Epithelial cell of esophagus (primary cell): ENCODE measurements around the gene JARID2.

Experiments
- DNase-seq: peaks from one replicate; pipeline ENCODE4 v3.0.0; 2010; ENCODE audit warnings: low read depth
- H3K4me3 ChIP-seq: 2 replicates; pipeline ENCODE4 v1.5.1; 2011; ENCODE audit warnings: mild to moderate bottlenecking, low read length, control low read depth
- CTCF ChIP-seq: IDR thresholded peaks from 2 replicates; pipeline ENCODE4 v1.5.1; 2011; ENCODE audit warnings: low read depth, mild to moderate bottlenecking, low read length, control low read depth, inconsistent platforms; ENCODE audit not compliant: insufficient read depth; ENCODE audit errors: missing control alignments

Gene JARID2

DNA sequence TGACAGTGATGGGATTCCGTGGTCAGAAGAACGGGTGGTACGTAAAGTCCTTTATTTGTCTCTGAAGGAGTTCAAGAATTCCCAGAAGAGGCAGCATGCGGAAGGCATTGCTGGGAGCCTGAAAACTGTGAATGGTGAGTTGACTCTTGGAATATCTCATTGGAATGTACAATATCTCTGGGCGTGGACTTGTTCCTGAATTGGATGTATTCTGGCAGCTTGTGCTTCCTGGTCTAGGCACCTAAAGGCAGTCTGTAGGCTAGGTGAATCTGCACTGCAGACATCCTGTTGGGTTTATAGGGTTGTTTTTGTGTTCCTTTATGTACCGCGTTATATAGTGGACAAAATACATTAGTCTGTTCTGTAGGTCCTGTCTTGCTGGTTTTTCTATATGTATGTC is 128.2 kb downstream of the JARID2 start:
- no peak for DNase-seq
- H3K4me3 ChIP-seq: no peak overlapping the region
- no peak for TF ChIP-seq CTCF

DNA sequence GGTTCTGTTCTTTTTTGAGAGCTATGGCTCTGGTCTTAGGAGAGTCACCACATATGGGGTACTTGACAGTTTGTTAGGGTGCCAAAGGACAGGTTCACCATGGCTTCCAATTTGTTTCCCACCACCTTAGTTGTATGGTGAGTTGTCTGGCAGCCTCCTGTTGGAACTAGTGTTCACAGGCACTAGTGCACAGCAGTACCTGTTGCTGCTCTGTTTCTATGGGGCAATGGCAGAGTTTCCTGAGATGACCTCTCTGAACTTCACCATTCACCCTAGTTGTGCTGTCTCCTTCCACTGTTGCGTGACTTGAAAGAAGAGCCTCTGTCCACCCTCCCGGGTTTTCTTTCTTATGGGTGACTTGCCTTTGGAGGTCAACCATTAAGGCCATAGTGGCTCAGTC is 129.1 kb downstream of the JARID2 start:
- DNase-seq: no peak
- TF ChIP-seq CTCF: no peak

DNA sequence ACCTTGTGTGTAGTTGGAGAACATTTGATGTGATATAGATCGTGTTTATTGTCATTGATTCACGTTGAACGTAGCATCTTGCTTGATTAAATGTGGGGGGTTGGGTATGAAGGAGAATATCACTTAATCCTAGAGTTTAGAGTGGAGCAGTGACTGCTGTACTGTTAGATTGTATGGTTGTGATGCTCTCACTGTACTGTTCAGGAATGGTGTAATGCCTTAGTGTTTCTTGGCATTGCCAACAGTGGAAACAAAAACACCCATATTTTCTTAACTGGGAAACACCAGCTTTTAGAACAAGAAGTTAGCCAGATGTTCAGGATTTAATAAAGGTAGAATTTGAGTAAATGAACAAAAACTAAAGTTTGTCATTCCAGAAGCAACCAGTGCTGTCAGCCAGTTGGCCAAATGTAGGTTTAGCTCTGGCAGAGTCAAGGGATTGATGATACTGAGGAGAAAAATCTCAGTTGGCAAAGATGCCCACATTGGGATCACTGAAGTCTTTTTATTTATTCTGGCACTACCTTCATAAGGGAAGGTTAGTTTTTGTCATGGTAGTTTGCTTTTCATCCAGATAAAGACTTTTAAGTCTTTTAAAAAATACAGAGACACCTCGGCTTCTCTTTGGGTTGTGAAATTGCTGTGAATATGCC is 129.9 kb downstream of the JARID2 start:
- no peak for DNase-seq
- no peak overlapping the region for H3K4me3 ChIP-seq
- TF ChIP-seq CTCF: no peak

More for the DNA sequence above, 129.1 kb downstream of the JARID2 start:
- no peak overlapping the region for H3K4me3 ChIP-seq

GRCh38 chr6:15376900-15377487 is 131.1 kb downstream of the JARID2 start:
- no peak overlapping the region for H3K4me3 ChIP-seq
- no peak for TF ChIP-seq CTCF
- no peak for DNase-seq

DNA sequence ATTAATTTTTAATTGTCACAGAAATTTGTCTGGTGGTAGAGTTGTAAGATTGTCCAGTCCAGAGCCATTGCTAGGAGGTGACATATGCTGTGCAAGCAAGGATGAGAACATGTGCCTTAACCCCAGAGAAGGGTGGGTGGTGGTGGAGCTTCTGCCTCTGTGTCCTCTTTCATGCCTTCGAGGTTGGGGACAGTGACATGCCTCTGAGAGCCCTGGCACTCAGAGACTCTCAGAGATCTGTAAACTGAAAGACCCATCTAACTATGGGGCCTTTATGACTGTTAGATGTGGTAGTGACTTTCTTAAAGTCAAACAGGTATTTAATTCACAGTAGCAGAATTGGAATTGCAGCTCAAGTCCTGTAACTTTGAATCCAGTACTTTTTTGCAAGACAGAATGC is 132.4 kb downstream of the JARID2 start:
- H3K4me3 ChIP-seq: no peak overlapping the region
- TF ChIP-seq CTCF: no peak
- no peak for DNase-seq

DNA sequence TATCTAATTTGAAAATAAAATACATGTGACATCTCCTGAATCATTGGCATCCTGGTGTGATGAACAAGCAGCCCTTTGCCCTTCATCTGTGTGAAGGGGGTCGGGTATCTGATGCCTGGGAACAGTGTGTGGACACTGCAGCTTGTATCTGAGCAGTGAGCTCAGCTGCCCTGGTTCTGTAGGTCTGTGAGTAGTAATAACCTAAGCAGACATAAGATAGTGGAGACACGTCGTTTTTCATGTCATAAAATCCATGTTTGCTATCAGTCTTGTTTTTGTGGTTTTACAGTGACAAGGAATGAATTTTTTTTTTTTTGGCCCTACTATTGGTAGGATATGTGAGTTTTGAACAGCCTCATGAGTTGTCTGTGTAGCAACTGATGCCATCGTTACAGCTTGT is 133.0 kb downstream of the JARID2 start:
- H3K4me3 ChIP-seq: no peak overlapping the region
- TF ChIP-seq CTCF: no peak
- DNase-seq: no peak

DNA sequence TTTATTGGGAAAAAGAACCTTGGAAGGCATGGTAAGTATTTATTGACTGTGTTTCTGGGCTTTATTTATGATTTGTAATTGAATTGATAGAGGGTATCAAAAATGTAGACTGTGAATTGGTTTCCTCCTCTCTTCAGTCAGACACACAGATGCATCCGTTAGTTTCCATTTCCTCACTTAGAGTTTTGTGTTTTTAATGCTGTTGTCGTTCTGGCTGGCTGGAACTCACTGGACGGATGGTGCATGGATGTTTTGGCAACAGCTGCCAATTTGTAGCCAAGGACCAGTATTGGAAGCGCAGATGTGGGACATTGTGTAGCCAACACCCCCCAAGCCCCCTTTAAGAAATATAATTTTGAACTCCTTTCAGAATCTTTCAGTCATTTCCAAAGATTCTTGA is 134.5 kb downstream of the JARID2 start:
- H3K4me3 ChIP-seq: no peak overlapping the region
- no peak for TF ChIP-seq CTCF
- no peak for DNase-seq
